Ovary (tissue), 9 donors: ENCODE measurements around the gene LRRTM3. TPM values are rescaled to one million over a fixed set of nuclear protein-coding genes. Genes with fewer than 3 reads are reported as not detected.

ENCODE experiments used
- DNase-seq, 5 donors: peaks; one replicate each; pipeline ENCODE4 v3.0.0-alpha.2; 2019 to 2020
- H3K27ac ChIP-seq, 2 donors: fragments of 200-600 bp; one replicate each; pipeline versions ENCODE4 v1.5.1 to v1.8.0; 2019 to 2022
- H3K27me3 ChIP-seq: fragments of 200-600 bp; one replicate; pipeline ENCODE4 v1.8.0; 2022
- H3K36me3 ChIP-seq: fragments of 200-600 bp; sonication (generic); one replicate; pipeline ENCODE4 v1.5.1; 2019
- H3K4me1 ChIP-seq: one replicate; pipeline ENCODE4 v1.8.1; 2013; ENCODE audit warnings: mild to moderate bottlenecking, moderate library complexity; ENCODE audit not compliant: insufficient read depth
- H3K4me3 ChIP-seq: fragments of 200-600 bp; sonication (generic); one replicate; pipeline ENCODE4 v1.5.1; 2017
- H3K9me3 ChIP-seq, 2 donors: fragments of 200-600 bp in 1 of 2; sonication (generic) in 1 of 2; one replicate each; pipeline versions ENCODE4 v1.5.1 to v1.8.1; 2013 to 2019; ENCODE audit warnings: mild to moderate bottlenecking in 1 of 2, moderate library complexity in 1 of 2
- CTCF ChIP-seq, 3 donors: fragments of 450-650 bp in 2 of 3; fragments of 200-600 bp in 1 of 3; IDR thresholded peaks; one replicate each; pipeline versions ENCODE4 v1.5.1 to v1.8.0; 2016 to 2022; ENCODE audit warnings: antibody characterized with exemption in 3 of 3, mild to moderate bottlenecking in 1 of 3
- EP300 ChIP-seq: sonication (generic); formaldehyde crosslinking; IDR thresholded peaks from one replicate; pipeline ENCODE4 v1.6.1; 2017; ENCODE audit warnings: antibody characterized with exemption
- POLR2A ChIP-seq: fragments of 450-650 bp; IDR thresholded peaks from one replicate; pipeline ENCODE4 v1.6.1; 2017; ENCODE audit warnings: antibody characterized with exemption, mild to moderate bottlenecking, moderate library complexity
- WGBS, 3 donors: extraction: QIAGEN DNeasy Blood & Tissue Kit in 1 of 3; methylation state at CpG; one replicate each; pipeline versions ENCODE4 v1.1.5 to v1.1.7; 2013 to 2017; 5-methylcytosine and 5-hydroxymethylcytosine counted together
- intact Hi-C, 4 donors: fragments of 100-400 bp; cut with DNase I; formaldehyde crosslinking; loops; one replicate each; pipeline versions ENCODE4 v1.11.0 to v1.15.1; 2022 to 2023
- polyA plus RNA-seq, 2 donors: library from polyadenylated mRNA; stranded (reverse); fragments of 200-250 nt in 1 of 2; fragments of 350-450 nt in 1 of 2; fragmentation: Illumina TruSeq in 1 of 2; extraction: RNeasy Lipid Tissue Mini Kit (QIAGEN cat#74804) in 1 of 2; gene quantifications; one replicate each; pipeline ENCODE4 v1.2.3, GENCODE V29; 2013 to 2014
- total RNA-seq, 7 donors: library from RNA; depleted of rRNA in 2 of 7; stranded (reverse); fragments of >200 nt in 2 of 7; fragmentation: NEBNext Ultra II Directional in 3 of 7; extraction: Animal tissue kit (Norgen Biotek cat#: 25700) in 3 of 7; gene quantifications; one replicate each; pipeline versions ENCODE4 v1.1.0 to v1.2.4, GENCODE V29; 2016 to 2023
- donor health status: DM: no; HTN: no; CAD: no; lungs with moderate emphysema.
- donor health status: DM: no; HTN: no; CAD: no.
- donor health status: Bipolar disorder and iron deficiency.
- donor health status: DM: yes; HTN: yes; CAD: no.
- donor health status: DM: no; HTN: no; CAD: no.
- donor health status: DM: yes; HTN: yes; CAD: no.

The LRRTM3 gene
- total and polyA plus RNA-seq, 9 donors: 0.33 to 5.9 (median 1.4) TPM

GRCh38 chr10:66928776-66929175, 2.9 kb downstream of the LRRTM3 start:
- intact Hi-C loops: no loop called here
- H3K27ac ChIP-seq: no peak overlapping the region
- WGBS, 3 donors: 59 to 71% (median 69%) methylated on average over 3 of the region's 3 CpGs
- H3K9me3 ChIP-seq: no peaks in the 10 kb centered on the region
- no peak for DNase-seq
- TF ChIP-seq POLR2A (no peak), EP300 (no peak), CTCF (IDR thresholded peaks at IDR 0.05) (no peak)
- no peaks in the 10 kb centered on the region for H3K27me3 ChIP-seq
- H3K36me3 ChIP-seq: no peaks in the 10 kb centered on the region
- no peaks in the 10 kb centered on the region for H3K4me1 ChIP-seq
- no peak overlapping the region for H3K4me3 ChIP-seq

GRCh38 chr10:66929375-66929774, 3.5 kb downstream of the LRRTM3 start:
- Histone ChIP-seq H3K27me3 (no peaks in the 10 kb centered on the region), H3K27ac (no peak overlapping the region), H3K4me3 (no peak overlapping the region), H3K9me3 (no peaks in the 10 kb centered on the region), H3K4me1 (no peaks in the 10 kb centered on the region), H3K36me3 (no peaks in the 10 kb centered on the region)
- no peak for DNase-seq
- intact Hi-C loops: no loop called here
- 75 to 79% (median 75%) methylated on average over 5 of the region's 5 CpGs for WGBS, 3 donors
- TF ChIP-seq EP300: no peak
- no peak for TF ChIP-seq CTCF (IDR thresholded peaks at IDR 0.05)
- TF ChIP-seq POLR2A: no peak

- no peak for DNase-seq
- Histone ChIP-seq H3K4me1 (no peaks in the 10 kb centered on the region), H3K27ac (no peak overlapping the region), H3K27me3 (no peaks in the 10 kb centered on the region), H3K36me3 (no peaks in the 10 kb centered on the region), H3K9me3 (no peaks in the 10 kb centered on the region), H3K4me3 (no peak overlapping the region)
- TF ChIP-seq CTCF (IDR thresholded peaks at IDR 0.05) (peak; percentile 43 to 67 (median 47)), EP300 (no peak), POLR2A (no peak)
- WGBS, 3 donors: 23 to 25% (median 24%) methylated on average over 5 of the region's 5 CpGs
- intact Hi-C loops: no loop called here
Observed at GRCh38 chr10:66931340-66931948, 5.6 kb downstream of the LRRTM3 start.

- no peaks in the 10 kb centered on the region for H3K9me3 ChIP-seq
- no peak overlapping the region for H3K4me3 ChIP-seq
- no peaks in the 10 kb centered on the region for H3K36me3 ChIP-seq
- TF ChIP-seq CTCF (IDR thresholded peaks at IDR 0.05): no peak
- no peak for TF ChIP-seq EP300
- TF ChIP-seq POLR2A: no peak
- 45 to 50% (median 48%) methylated on average over 3 of the region's 3 CpGs for WGBS, 3 donors
- H3K4me1 ChIP-seq: no peaks in the 10 kb centered on the region
- H3K27ac ChIP-seq: no peak overlapping the region
- no peaks in the 10 kb centered on the region for H3K27me3 ChIP-seq
- no peak for DNase-seq
- intact Hi-C loops: no loop called here
Observed at GRCh38 chr10:66931949-66932343, 6.1 kb downstream of the LRRTM3 start.

GRCh38 chr10:66934711-66935110, 8.9 kb downstream of the LRRTM3 start:
- H3K36me3 ChIP-seq: no peaks in the 10 kb centered on the region
- no peaks in the 10 kb centered on the region for H3K9me3 ChIP-seq
- DNase-seq: no peak
- H3K4me3 ChIP-seq: no peak overlapping the region
- TF ChIP-seq POLR2A: no peak
- TF ChIP-seq CTCF (IDR thresholded peaks at IDR 0.05): no peak
- no peak for TF ChIP-seq EP300
- H3K27ac ChIP-seq: no peak overlapping the region
- no peaks in the 10 kb centered on the region for H3K4me1 ChIP-seq
- intact Hi-C loops: no loop called here
- no peaks in the 10 kb centered on the region for H3K27me3 ChIP-seq
